Measurements from ENCODE around the gene KDM1A.

The KDM1A gene

GRCh38 chr1:23122796-23123195 lies 103.5 kb downstream of the KDM1A start:
- Histone ChIP-seq H3K27me3 (ENCODE audit: control insufficient read depth, insufficient read depth, low read length) (no peaks in the 10 kb centered on the region), H3K4me1 (ENCODE audit: control insufficient read depth, insufficient read depth, low read length) (peaks cover 14% of the 10 kb centered on the region), H3K9ac (ENCODE audit: low read length) (no peak overlapping the region), H3K36me3 (ENCODE audit: control insufficient read depth, insufficient read depth, low read length) (no peaks in the 10 kb centered on the region), H3K27ac (ENCODE audit: low read depth, low read length) (no peak overlapping the region), H3K9me3 (ENCODE audit: control insufficient read depth, insufficient read depth, low read depth, low read length) (no peaks in the 10 kb centered on the region), H3K4me3 (ENCODE audit: low read depth, low read length) (no peak overlapping the region)

- Histone ChIP-seq H3K27me3 (ENCODE audit: control insufficient read depth, insufficient read depth, low read length) (no peaks in the 10 kb centered on the region), H3K4me1 (ENCODE audit: control insufficient read depth, insufficient read depth, low read length) (peaks cover 14% of the 10 kb centered on the region), H3K36me3 (ENCODE audit: control insufficient read depth, insufficient read depth, low read length) (no peaks in the 10 kb centered on the region), H3K9me3 (ENCODE audit: control insufficient read depth, insufficient read depth, low read depth, low read length) (no peaks in the 10 kb centered on the region), H3K4me3 (ENCODE audit: low read depth, low read length) (no peak overlapping the region), H3K27ac (ENCODE audit: low read depth, low read length) (no peak overlapping the region), H3K9ac (ENCODE audit: low read length) (no peak overlapping the region)
Measured at GRCh38 chr1:23123528-23123927, 104.3 kb downstream of the KDM1A start.

- Histone ChIP-seq H3K27me3 (ENCODE audit: control insufficient read depth, insufficient read depth, low read length) (no peaks in the 10 kb centered on the region), H3K4me3 (ENCODE audit: low read depth, low read length) (no peak overlapping the region), H3K9me3 (ENCODE audit: control insufficient read depth, insufficient read depth, low read depth, low read length) (no peaks in the 10 kb centered on the region), H3K36me3 (ENCODE audit: control insufficient read depth, insufficient read depth, low read length) (no peaks in the 10 kb centered on the region), H3K27ac (ENCODE audit: low read depth, low read length) (no peak overlapping the region), H3K4me1 (ENCODE audit: control insufficient read depth, insufficient read depth, low read length) (peaks cover 14% of the 10 kb centered on the region), H3K9ac (ENCODE audit: low read length) (no peak overlapping the region)
Measured at GRCh38 chr1:23124259-23125026, 105.2 kb downstream of the KDM1A start.

GRCh38 chr1:23125489-23125888 lies 106.2 kb downstream of the KDM1A start:
- H3K27me3 ChIP-seq (ENCODE audit: control insufficient read depth, insufficient read depth, low read length) = no peaks in the 10 kb centered on the region
- no peak overlapping the region for H3K27ac ChIP-seq (ENCODE audit: low read depth, low read length)
- no peak overlapping the region for H3K9ac ChIP-seq (ENCODE audit: low read length)
- H3K4me1 ChIP-seq (ENCODE audit: control insufficient read depth, insufficient read depth, low read length) = peaks cover 14% of the 10 kb centered on the region
- no peaks in the 10 kb centered on the region for H3K9me3 ChIP-seq (ENCODE audit: control insufficient read depth, insufficient read depth, low read depth, low read length)
- H3K36me3 ChIP-seq (ENCODE audit: control insufficient read depth, insufficient read depth, low read length) = no peaks in the 10 kb centered on the region
- no peak overlapping the region for H3K4me3 ChIP-seq (ENCODE audit: low read depth, low read length)

- Histone ChIP-seq H3K36me3 (ENCODE audit: control insufficient read depth, insufficient read depth, low read length) (no peaks in the 10 kb centered on the region), H3K9me3 (ENCODE audit: control insufficient read depth, insufficient read depth, low read depth, low read length) (no peaks in the 10 kb centered on the region), H3K4me3 (ENCODE audit: low read depth, low read length) (no peak overlapping the region), H3K27me3 (ENCODE audit: control insufficient read depth, insufficient read depth, low read length) (no peaks in the 10 kb centered on the region), H3K9ac (ENCODE audit: low read length) (no peak overlapping the region), H3K4me1 (ENCODE audit: control insufficient read depth, insufficient read depth, low read length) (peaks cover 14% of the 10 kb centered on the region), H3K27ac (ENCODE audit: low read depth, low read length) (no peak overlapping the region)
Measured at GRCh38 chr1:23126200-23126599, 106.9 kb downstream of the KDM1A start.

GRCh38 chr1:23126801-23127200 lies 107.5 kb downstream of the KDM1A start:
- no peaks in the 10 kb centered on the region for H3K27me3 ChIP-seq (ENCODE audit: control insufficient read depth, insufficient read depth, low read length)
- no peak overlapping the region for H3K27ac ChIP-seq (ENCODE audit: low read depth, low read length)
- no peak overlapping the region for H3K4me3 ChIP-seq (ENCODE audit: low read depth, low read length)
- H3K9ac ChIP-seq (ENCODE audit: low read length) = no peak overlapping the region
- no peaks in the 10 kb centered on the region for H3K36me3 ChIP-seq (ENCODE audit: control insufficient read depth, insufficient read depth, low read length)
- H3K4me1 ChIP-seq (ENCODE audit: control insufficient read depth, insufficient read depth, low read length) = peaks cover 14% of the 10 kb centered on the region
- no peaks in the 10 kb centered on the region for H3K9me3 ChIP-seq (ENCODE audit: control insufficient read depth, insufficient read depth, low read depth, low read length)

- Histone ChIP-seq H3K27me3 (ENCODE audit: control insufficient read depth, insufficient read depth, low read length) (no peaks in the 10 kb centered on the region), H3K36me3 (ENCODE audit: control insufficient read depth, insufficient read depth, low read length) (no peaks in the 10 kb centered on the region), H3K27ac (ENCODE audit: low read depth, low read length) (no peak overlapping the region)
Measured at GRCh38 chr1:23129846-23130245, 110.6 kb downstream of the KDM1A start.

GRCh38 chr1:23132033-23132432 lies 112.8 kb downstream of the KDM1A start:
- no peak overlapping the region for H3K27ac ChIP-seq (ENCODE audit: low read depth, low read length)

More at GRCh38 chr1:23129846-23130245, 110.6 kb downstream of the KDM1A start:
- no peaks in the 10 kb centered on the region for H3K9me3 ChIP-seq (ENCODE audit: control insufficient read depth, insufficient read depth, low read depth, low read length)
- peaks cover 6% of the 10 kb centered on the region; the same call in 1 of the 2 replicates for H3K4me1 ChIP-seq (ENCODE audit: control insufficient read depth, insufficient read depth, low read length)
- no peak overlapping the region for H3K4me3 ChIP-seq (ENCODE audit: low read depth, low read length)
- H3K9ac ChIP-seq (ENCODE audit: low read length) = no peak overlapping the region

More at GRCh38 chr1:23132033-23132432, 112.8 kb downstream of the KDM1A start:
- no peak overlapping the region for H3K9ac ChIP-seq (ENCODE audit: low read length)
- no peaks in the 10 kb centered on the region for H3K27me3 ChIP-seq (ENCODE audit: control insufficient read depth, insufficient read depth, low read length)
- no peaks in the 10 kb centered on the region for H3K9me3 ChIP-seq (ENCODE audit: control insufficient read depth, insufficient read depth, low read depth, low read length)
- H3K4me1 ChIP-seq (ENCODE audit: control insufficient read depth, insufficient read depth, low read length) = peaks cover 7% of the 10 kb centered on the region; the same call in 1 of the 2 replicates
- no peak overlapping the region for H3K4me3 ChIP-seq (ENCODE audit: low read depth, low read length)
- no peaks in the 10 kb centered on the region for H3K36me3 ChIP-seq (ENCODE audit: control insufficient read depth, insufficient read depth, low read length)
